Endothelial cell of umbilical vein (primary cell): ENCODE results near the gene GP9.

Experiments
- GATA2 ChIP-seq: IDR thresholded peaks from 2 replicates; pipeline ENCODE4 v1.7.0; 2011; ENCODE audit warnings: low read depth, mild to moderate bottlenecking, moderate library complexity, mixed read lengths, low read length; ENCODE audit not compliant: insufficient read length, insufficient read depth
- POLR2AphosphoS5 ChIP-seq: IDR thresholded peaks from 2 replicates; pipeline ENCODE4 v1.6.1; 2012; ENCODE audit warnings: low read depth, mild to moderate bottlenecking, control low read depth, low read length, moderate library complexity; ENCODE audit not compliant: insufficient read depth
- TF ChIP-seq, protein P1 (sequence below): IDR thresholded peaks from 2 replicates; pipeline ENCODE4 v1.6.1; 2011; ENCODE audit not compliant: insufficient read depth, insufficient read length

DNA sequence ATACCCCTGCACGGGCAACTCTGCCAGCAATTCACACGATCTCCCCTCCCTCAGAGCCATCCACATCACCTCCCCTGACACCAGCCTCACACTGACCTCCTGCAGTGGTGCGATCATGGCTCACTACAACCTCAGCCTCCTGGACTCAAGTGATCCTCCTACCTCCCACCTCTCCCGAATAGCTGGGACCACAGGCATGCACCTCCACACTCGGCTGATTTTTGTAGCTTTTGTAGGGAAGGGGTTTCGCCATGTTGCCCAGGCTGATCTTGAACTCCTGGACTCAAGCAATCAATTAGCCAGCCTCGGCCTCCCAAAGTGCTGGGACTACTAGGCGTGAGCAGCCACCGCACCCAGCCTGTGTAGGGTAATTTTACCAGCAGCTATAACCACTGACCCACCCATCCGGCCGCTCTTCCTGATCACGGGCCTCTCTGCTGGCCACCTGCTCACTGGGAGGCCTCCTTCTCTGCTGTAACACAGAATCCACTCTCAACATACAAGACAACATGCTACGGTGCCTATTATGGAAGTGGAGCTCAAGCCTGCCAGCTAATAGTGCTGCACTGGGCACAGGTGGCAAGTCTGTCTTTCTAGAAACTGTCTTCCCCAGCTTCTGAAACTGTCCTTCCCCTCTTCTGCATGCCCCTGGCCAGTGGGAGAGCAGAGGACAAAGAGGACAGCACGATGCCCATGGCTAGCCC lies 4.6 kb downstream of the GP9 start:
- TF ChIP-seq POLR2AphosphoS5 (no peak), GATA2 (no peak)
- TF ChIP-seq, protein P1, sequence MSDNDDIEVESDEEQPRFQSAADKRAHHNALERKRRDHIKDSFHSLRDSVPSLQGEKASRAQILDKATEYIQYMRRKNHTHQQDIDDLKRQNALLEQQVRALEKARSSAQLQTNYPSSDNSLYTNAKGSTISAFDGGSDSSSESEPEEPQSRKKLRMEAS: no peak
